GM12878 (cell line): ENCODE measurements around the gene WARS2. TPM values are rescaled to one million over a fixed set of nuclear protein-coding genes. Genes with fewer than 3 reads are reported as not detected.

ENCODE experiments used
- ATAC-seq: fragments of 200-7000 bp; cut with Tn5 transposase; 3 replicates; pipeline ENCODE4 v1.9.1; 2020; ENCODE audit warnings: mild to moderate bottlenecking, moderate library complexity
- BruUV-seq: library from RNA; stranded (reverse); fragments of 400-500 nt; replicated peaks from 2 replicates; lab custom pipeline; 2021; lab: Mats Ljungman, UMichigan
- CTCF ChIA-PET: fragments of 300-600 bp; sonication (Branson Sonifier 250); formaldehyde crosslinking; extraction: SDS; loops from one replicate; lab custom pipeline; 2021; ENCODE audit warnings: inconsistent platforms; lab: Yijun Ruan, JAX
- POLR2A ChIA-PET: fragments of 350-600 bp; formaldehyde crosslinking; extraction: SDS; loops from one replicate; lab custom pipeline; 2021; ENCODE audit warnings: inconsistent platforms; lab: Charles Lee
- RAD21 ChIA-PET: fragments of 300-600 bp; sonication (Branson Sonifier 250); formaldehyde crosslinking; loops from one replicate; lab custom pipeline; 2023; ENCODE audit warnings: antibody characterized with exemption; ENCODE audit not compliant: unreplicated experiment; lab: Charles Lee
- SMC1A ChIA-PET: fragments of 300-600 bp; sonication (Branson Sonifier 250); formaldehyde crosslinking; loops from one replicate; lab custom pipeline; 2023; ENCODE audit not compliant: unreplicated experiment, uncharacterized antibody; lab: Charles Lee
- DNase-seq: peaks from one replicate; pipeline ENCODE4 v3.0.0-alpha.2; 2011; ENCODE audit warnings: low read depth, low spot score
- FAIRE-seq: peaks from 3 replicates; lab custom pipeline; 2011; peaks lifted over from hg19 to GRCh38; lab: Jason Lieb, UNC
- H2AFZ ChIP-seq: 2 replicates; pipeline ENCODE4 v1.6.0; 2011; ENCODE audit warnings: low read depth, low read length, control low read depth; ENCODE audit not compliant: control insufficient read depth
- H3K27ac ChIP-seq: 2 replicates; pipeline ENCODE4 v1.5.1; 2011; ENCODE audit warnings: control low read depth; ENCODE audit not compliant: control insufficient read depth, insufficient read depth
- H3K27me3 ChIP-seq, 2 experiments: replicated peaks in 1 of 2; 2 replicates each; pipeline versions ENCODE4 v1.6.0 to v1.6.1; 2011; ENCODE audit warnings: low read length in 1 of 2; ENCODE audit not compliant: control insufficient read depth in 2 of 2, insufficient read depth in 2 of 2
- H3K36me3 ChIP-seq, 2 experiments: 2 replicates each; pipeline ENCODE4 v1.5.1; 2011; ENCODE audit warnings: low read length in 1 of 2; ENCODE audit not compliant: control insufficient read depth in 2 of 2, insufficient read depth in 2 of 2
- H3K4me1 ChIP-seq: 2 replicates; pipeline ENCODE4 v1.6.1; 2011; ENCODE audit warnings: mild to moderate bottlenecking, low read length, moderate library complexity, mixed read lengths; ENCODE audit not compliant: control insufficient read depth, insufficient read depth
- H3K4me2 ChIP-seq: 2 replicates; pipeline ENCODE4 v1.6.0; 2011; ENCODE audit warnings: control low read depth; ENCODE audit not compliant: control insufficient read depth, insufficient read depth
- H3K4me3 ChIP-seq: fragments of 200-600 bp; sonication (generic); 2 replicates; pipeline ENCODE4 v1.5.1; 2016
- H3K79me2 ChIP-seq: 2 replicates; pipeline ENCODE4 v1.6.0; 2011; ENCODE audit warnings: low read length; ENCODE audit not compliant: control insufficient read depth, insufficient read depth
- H3K9ac ChIP-seq: 2 replicates; pipeline ENCODE4 v1.8.0; 2011; ENCODE audit warnings: low read length, control low read depth, mixed read lengths; ENCODE audit not compliant: control insufficient read depth, insufficient read depth
- H3K9me3 ChIP-seq: replicated peaks from 3 replicates; pipeline ENCODE4 v1.5.1; 2011; ENCODE audit warnings: mild to moderate bottlenecking, low read length; ENCODE audit not compliant: control insufficient read depth, insufficient read depth
- H4K20me1 ChIP-seq: 2 replicates; pipeline ENCODE4 v1.6.0; 2011; ENCODE audit not compliant: control insufficient read depth, insufficient read depth
- ATF7 ChIP-seq: fragments of 450-650 bp; IDR thresholded peaks from 2 replicates; pipeline ENCODE4 v1.6.1; 2016; ENCODE audit warnings: low read depth, mild to moderate bottlenecking
- CEBPB ChIP-seq, 2 experiments: fragments of 150-350 bp in 1 of 2; IDR thresholded peaks; 2 replicates each; pipeline ENCODE4 v1.6.1; 2012 to 2014; ENCODE audit warnings: low read depth in 2 of 2, low read length in 2 of 2, borderline replicate concordance in 1 of 2, inconsistent platforms in 1 of 2
- NBN ChIP-seq: fragments of 450-650 bp; IDR thresholded peaks from 2 replicates; pipeline ENCODE4 v1.6.1; 2016
- SMAD5 ChIP-seq: IDR thresholded peaks from 2 replicates; pipeline ENCODE4 v1.6.1; 2016; ENCODE audit warnings: antibody characterized with exemption, low read depth
- SMC3 ChIP-seq: IDR thresholded peaks from 2 replicates; pipeline ENCODE4 v1.6.1; 2011; ENCODE audit warnings: low read length, improper control_type of control experiment, borderline replicate concordance
- SUZ12 ChIP-seq: fragments of 200-600 bp; sonication (generic); IDR thresholded peaks from one replicate; pipeline ENCODE4 v1.6.1; 2018; ENCODE audit warnings: antibody characterized with exemption, mild to moderate bottlenecking; ENCODE audit not compliant: unreplicated experiment
- ZNF217 ChIP-seq: fragments of 450-650 bp; IDR thresholded peaks from 2 replicates; pipeline ENCODE4 v1.6.1; 2017; ENCODE audit warnings: antibody characterized with exemption, mild to moderate bottlenecking
- ZNF622 ChIP-seq: fragments of 450-650 bp; IDR thresholded peaks from 2 replicates; pipeline ENCODE4 v1.6.1; 2017; ENCODE audit warnings: mild to moderate bottlenecking, inconsistent platforms
- WGBS: methylation state at CpG from one replicate; pipeline ENCODE4 v1.1.6; 2016; ENCODE audit warnings: low lambda C conversion rate; ENCODE audit not compliant: insufficient replicate concordance, insufficient coverage; ENCODE audit errors: missing lambda C conversion rate; 5-methylcytosine and 5-hydroxymethylcytosine counted together
- in situ Hi-C: fragments of 300-500 bp; cut with MboI; formaldehyde crosslinking; loops from 9 replicates; pipeline ENCODE4 v1.14.3; 2018; ENCODE audit warnings: mixed read lengths
- intact Hi-C: fragments of 100-400 bp; cut with micrococcal nuclease; formaldehyde crosslinking; loops from one replicate; pipeline ENCODE4 v1.14.2; 2022; ENCODE audit not compliant: unreplicated experiment
- polyA plus RNA-seq, 11 experiments: library from polyadenylated mRNA; depleted of rRNA in 4 of 11; unstranded in 6 of 11; stranded (reverse) in 5 of 11; fragments of >200 nt; fragmentation: Nextera tagmentation in 4 of 11; fragmentation: Illumina TruSeq in 1 of 11; extraction: Ambion mirVana in 4 of 11; extraction: Trizol in 1 of 11; gene quantifications; 1 replicate in 1 of 11; 2 replicates in 10 of 11; pipeline versions ENCODE4 v1.2.1 to v1.2.3, GENCODE V29; 2011 to 2016; ENCODE audit warnings: inconsistent platforms in 2 of 11, missing spikeins in 2 of 11, low read depth in 1 of 11
- total RNA-seq, 4 experiments: library from RNA; depleted of rRNA in 3 of 4; stranded (reverse); fragments of >200 nt in 3 of 4; fragmentation: Illumina TruSeq in 1 of 4; extraction: Trizol in 1 of 4; gene quantifications; 2 replicates each; pipeline versions ENCODE4 v1.2.1 to v1.2.3, GENCODE V29; 2013 to 2021
- TF ChIP-seq, protein P1 (sequence below): fragments of 450-650 bp; formaldehyde crosslinking; IDR thresholded peaks from 2 replicates; pipeline ENCODE4 v1.5.0; 2022; ENCODE audit warnings: mild to moderate bottlenecking, missing genetic modification characterization
- TF ChIP-seq, protein P2 (sequence below): fragments of 450-650 bp; conservative IDR thresholded peaks from 2 replicates; pipeline ENCODE4 v1.6.1; 2017; ENCODE audit warnings: mild to moderate bottlenecking, moderate library complexity
- TF ChIP-seq, protein P3 (sequence below): IDR thresholded peaks from 2 replicates; pipeline ENCODE4 v1.6.1; 2012; ENCODE audit warnings: low read depth, low read length, improper control_type of control experiment
- TF ChIP-seq, protein P4 (sequence below): IDR thresholded peaks from 2 replicates; pipeline ENCODE4 v1.6.1; 2012; ENCODE audit warnings: low read depth, low read length, improper control_type of control experiment
- TF ChIP-seq, protein P5 (sequence below): fragments of 450-650 bp; IDR thresholded peaks from 2 replicates; pipeline ENCODE4 v1.6.1; 2016; ENCODE audit warnings: mild to moderate bottlenecking
- TF ChIP-seq, protein P6 (sequence below): fragments of 150-350 bp; IDR thresholded peaks from 2 replicates; pipeline ENCODE4 v1.6.1; 2014; ENCODE audit warnings: mild to moderate bottlenecking, low read depth, low read length

The WARS2 gene
- total and polyA plus RNA-seq, 10 of the 15 experiments (the other 5 are each of a cell fraction or from before 2014, with no cell fraction given): 5.5 to 22.2 (median 14.4) TPM

DNA sequence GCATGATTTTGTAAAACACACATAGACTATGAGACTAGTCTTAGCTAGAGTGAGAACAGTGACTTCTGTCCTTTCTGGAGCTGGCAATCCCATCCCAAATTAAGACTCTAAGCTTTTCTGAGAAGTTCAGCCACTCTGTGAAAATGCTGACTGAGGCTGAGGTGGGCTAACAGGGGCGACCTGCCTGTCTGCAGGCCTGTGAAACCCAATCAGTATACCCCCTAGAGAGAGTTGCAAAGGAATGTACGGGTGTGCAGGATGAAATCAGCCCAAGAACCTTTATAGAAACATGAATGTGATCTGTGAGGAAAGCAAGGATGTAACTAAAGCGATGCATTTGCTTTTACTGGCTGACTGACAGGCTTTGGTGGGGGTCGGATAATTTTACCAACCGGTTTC, 136.3 kb downstream of the WARS2 start:
- Histone ChIP-seq H3K4me3 (no peak overlapping the region), H3K36me3 (no peaks in the 10 kb centered on the region), H3K9me3 (peaks cover 4% of the 10 kb centered on the region; the same call in 1 of the 3 replicates), H3K27ac (no peak overlapping the region), H3K4me2 (no peak overlapping the region), H3K9ac (no peak overlapping the region), H4K20me1 (no peaks in the 10 kb centered on the region), H3K27me3 (peaks cover 14 to 20% of the 10 kb centered on the region in 2 experiments), H3K4me1 (no peaks in the 10 kb centered on the region; the same call in 1 of the 2 replicates), H2AFZ (no peak overlapping the region), H3K79me2 (no peaks in the 10 kb centered on the region)
- intact Hi-C loops: loop anchor here (10.0 kb wide), 1 partner anchor 539 kb away; no protein-coding TSS in a partner anchor
- FAIRE-seq (no peak), ATAC-seq (no peak), DNase-seq (no peak)
- ChIA-PET POLR2A (no interaction called here), CTCF (interaction anchor here (1.5 to 1.8 kb wide), 2 partner anchors 10 to 73 kb away, joined by 3 to 5 read pairs; no protein-coding TSS in a partner anchor), SMC1A (interaction anchor here (0.7 kb wide), 1 partner anchor 402 kb away, joined by 3 read pairs; no protein-coding TSS in a partner anchor), RAD21 (no interaction called here)
- 24% methylated on average over 5 of the region's 5 CpGs for WGBS
- BruUV-seq: no TSS peak
- in situ Hi-C loops: no loop called here
- TF ChIP-seq, protein P1, sequence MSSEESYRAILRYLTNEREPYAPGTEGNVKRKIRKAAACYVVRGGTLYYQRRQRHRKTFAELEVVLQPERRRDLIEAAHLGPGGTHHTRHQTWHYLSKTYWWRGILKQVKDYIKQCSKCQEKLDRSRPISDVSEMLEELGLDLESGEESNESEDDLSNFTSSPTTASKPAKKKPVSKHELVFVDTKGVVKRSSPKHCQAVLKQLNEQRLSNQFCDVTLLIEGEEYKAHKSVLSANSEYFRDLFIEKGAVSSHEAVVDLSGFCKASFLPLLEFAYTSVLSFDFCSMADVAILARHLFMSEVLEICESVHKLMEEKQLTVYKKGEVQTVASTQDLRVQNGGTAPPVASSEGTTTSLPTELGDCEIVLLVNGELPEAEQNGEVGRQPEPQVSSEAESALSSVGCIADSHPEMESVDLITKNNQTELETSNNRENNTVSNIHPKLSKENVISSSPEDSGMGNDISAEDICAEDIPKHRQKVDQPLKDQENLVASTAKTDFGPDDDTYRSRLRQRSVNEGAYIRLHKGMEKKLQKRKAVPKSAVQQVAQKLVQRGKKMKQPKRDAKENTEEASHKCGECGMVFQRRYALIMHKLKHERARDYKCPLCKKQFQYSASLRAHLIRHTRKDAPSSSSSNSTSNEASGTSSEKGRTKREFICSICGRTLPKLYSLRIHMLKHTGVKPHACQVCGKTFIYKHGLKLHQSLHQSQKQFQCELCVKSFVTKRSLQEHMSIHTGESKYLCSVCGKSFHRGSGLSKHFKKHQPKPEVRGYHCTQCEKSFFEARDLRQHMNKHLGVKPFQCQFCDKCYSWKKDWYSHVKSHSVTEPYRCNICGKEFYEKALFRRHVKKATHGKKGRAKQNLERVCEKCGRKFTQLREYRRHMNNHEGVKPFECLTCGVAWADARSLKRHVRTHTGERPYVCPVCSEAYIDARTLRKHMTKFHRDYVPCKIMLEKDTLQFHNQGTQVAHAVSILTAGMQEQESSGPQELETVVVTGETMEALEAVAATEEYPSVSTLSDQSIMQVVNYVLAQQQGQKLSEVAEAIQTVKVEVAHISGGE (CRISPR knock-in tag): no peak
- TF ChIP-seq ZNF217: no peak
- TF ChIP-seq, protein P2, sequence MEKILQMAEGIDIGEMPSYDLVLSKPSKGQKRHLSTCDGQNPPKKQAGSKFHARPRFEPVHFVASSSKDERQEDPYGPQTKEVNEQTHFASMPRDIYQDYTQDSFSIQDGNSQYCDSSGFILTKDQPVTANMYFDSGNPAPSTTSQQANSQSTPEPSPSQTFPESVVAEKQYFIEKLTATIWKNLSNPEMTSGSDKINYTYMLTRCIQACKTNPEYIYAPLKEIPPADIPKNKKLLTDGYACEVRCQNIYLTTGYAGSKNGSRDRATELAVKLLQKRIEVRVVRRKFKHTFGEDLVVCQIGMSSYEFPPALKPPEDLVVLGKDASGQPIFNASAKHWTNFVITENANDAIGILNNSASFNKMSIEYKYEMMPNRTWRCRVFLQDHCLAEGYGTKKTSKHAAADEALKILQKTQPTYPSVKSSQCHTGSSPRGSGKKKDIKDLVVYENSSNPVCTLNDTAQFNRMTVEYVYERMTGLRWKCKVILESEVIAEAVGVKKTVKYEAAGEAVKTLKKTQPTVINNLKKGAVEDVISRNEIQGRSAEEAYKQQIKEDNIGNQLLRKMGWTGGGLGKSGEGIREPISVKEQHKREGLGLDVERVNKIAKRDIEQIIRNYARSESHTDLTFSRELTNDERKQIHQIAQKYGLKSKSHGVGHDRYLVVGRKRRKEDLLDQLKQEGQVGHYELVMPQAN: no peak
- TF ChIP-seq, protein P3, sequence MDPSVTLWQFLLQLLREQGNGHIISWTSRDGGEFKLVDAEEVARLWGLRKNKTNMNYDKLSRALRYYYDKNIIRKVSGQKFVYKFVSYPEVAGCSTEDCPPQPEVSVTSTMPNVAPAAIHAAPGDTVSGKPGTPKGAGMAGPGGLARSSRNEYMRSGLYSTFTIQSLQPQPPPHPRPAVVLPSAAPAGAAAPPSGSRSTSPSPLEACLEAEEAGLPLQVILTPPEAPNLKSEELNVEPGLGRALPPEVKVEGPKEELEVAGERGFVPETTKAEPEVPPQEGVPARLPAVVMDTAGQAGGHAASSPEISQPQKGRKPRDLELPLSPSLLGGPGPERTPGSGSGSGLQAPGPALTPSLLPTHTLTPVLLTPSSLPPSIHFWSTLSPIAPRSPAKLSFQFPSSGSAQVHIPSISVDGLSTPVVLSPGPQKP: no peak
- TF ChIP-seq SMC3: no peak
- TF ChIP-seq, protein P4, sequence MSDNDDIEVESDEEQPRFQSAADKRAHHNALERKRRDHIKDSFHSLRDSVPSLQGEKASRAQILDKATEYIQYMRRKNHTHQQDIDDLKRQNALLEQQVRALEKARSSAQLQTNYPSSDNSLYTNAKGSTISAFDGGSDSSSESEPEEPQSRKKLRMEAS: no peak
- TF ChIP-seq SUZ12: no peak
- no peak for TF ChIP-seq ATF7
- TF ChIP-seq NBN: no peak
- TF ChIP-seq, protein P5, sequence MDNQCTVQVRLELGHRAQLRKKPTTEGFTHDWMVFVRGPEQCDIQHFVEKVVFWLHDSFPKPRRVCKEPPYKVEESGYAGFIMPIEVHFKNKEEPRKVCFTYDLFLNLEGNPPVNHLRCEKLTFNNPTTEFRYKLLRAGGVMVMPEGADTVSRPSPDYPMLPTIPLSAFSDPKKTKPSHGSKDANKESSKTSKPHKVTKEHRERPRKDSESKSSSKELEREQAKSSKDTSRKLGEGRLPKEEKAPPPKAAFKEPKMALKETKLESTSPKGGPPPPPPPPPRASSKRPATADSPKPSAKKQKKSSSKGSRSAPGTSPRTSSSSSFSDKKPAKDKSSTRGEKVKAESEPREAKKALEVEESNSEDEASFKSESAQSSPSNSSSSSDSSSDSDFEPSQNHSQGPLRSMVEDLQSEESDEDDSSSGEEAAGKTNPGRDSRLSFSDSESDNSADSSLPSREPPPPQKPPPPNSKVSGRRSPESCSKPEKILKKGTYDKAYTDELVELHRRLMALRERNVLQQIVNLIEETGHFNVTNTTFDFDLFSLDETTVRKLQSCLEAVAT: no peak
- TF ChIP-seq, protein P6, sequence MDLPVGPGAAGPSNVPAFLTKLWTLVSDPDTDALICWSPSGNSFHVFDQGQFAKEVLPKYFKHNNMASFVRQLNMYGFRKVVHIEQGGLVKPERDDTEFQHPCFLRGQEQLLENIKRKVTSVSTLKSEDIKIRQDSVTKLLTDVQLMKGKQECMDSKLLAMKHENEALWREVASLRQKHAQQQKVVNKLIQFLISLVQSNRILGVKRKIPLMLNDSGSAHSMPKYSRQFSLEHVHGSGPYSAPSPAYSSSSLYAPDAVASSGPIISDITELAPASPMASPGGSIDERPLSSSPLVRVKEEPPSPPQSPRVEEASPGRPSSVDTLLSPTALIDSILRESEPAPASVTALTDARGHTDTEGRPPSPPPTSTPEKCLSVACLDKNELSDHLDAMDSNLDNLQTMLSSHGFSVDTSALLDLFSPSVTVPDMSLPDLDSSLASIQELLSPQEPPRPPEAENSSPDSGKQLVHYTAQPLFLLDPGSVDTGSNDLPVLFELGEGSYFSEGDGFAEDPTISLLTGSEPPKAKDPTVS: no peak
- TF ChIP-seq CEBPB (IDR thresholded peaks at IDR 0.05; ENCODE audit: borderline replicate concordance in 1 of 2, low read depth in 2 of 2, low read length in 2 of 2): no peak
- TF ChIP-seq ZNF622: no peak
- no peak for TF ChIP-seq SMAD5
